Globus pallidus (tissue), 1 donor: Measurements from ENCODE around the gene GAL3ST3.
"Not testable (repeated sequence)": the region's sequence is repeated elsewhere in the genome, so short reads cannot be mapped to it uniquely, and the experiment has no call there.

Experiments used
- DNase-seq: peaks from one replicate; pipeline ENCODE4 v3.0.0-alpha.2; 2015; ENCODE audit warnings: low spot score

The GAL3ST3 gene

DNA sequence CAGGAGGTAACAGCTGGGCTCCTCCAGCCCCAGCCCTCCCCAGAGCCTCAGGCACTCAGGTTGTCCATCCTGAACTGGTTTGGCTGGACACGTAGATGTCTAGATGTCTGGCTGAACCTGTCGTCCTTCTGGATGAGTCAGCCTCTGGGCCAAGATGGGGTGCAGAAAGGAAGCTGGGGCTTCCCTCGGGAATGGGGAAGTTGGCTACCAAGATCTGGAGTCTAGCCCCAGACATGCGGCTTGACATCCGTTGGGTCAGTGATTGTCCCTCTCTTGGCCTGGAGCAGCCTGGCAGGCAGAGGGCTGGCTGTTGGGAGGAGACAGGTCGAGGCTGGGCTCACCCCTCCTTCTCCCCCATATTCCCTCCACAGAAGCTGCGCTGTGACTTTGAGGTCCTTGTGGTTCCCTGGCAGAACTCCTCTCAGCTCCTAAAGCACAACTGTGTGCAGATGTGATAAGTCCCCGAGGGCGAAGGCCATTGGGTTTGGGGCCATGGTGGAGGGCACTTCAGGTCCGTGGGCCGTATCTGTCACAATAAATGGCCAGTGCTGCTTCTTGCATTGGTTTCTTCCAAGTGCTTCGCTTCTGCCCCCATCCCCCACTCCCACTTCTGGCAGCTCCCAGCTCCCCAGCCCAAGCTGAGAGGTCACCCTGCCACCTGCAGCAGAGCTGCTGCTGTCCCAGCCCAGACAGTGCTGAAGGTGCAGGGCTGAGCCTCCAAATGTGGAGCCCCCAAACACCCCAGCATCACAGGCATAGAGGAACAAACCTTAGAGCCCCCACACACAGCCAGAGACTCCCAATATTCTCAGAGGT is 35.8 kb downstream of the GAL3ST3 start:
- no peak for DNase-seq

GRCh38 chr11:66012371-66012945 is 36.5 kb downstream of the GAL3ST3 start:
- no peak for DNase-seq

DNA sequence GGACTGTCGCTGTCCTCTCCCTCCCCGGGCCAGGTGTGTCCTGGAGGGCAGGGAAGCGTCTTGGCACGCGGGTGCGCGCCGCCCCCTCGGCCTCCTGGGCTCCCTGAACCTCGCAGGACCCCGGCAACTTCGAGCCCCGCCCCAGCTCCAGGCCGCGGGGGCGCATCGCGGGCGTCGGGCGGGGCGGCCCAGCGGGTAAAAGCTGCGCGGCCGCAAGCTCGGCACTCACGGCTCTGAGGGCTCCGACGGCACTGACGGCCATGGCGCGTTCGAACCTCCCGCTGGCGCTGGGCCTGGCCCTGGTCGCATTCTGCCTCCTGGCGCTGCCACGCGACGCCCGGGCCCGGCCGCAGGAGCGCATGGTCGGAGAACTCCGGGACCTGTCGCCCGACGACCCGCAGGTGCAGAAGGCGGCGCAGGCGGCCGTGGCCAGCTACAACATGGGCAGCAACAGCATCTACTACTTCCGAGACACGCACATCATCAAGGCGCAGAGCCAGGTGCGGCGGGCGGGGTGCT is 37.1 kb downstream of the GAL3ST3 start, which contains the start of gene CST6:
CST6 (plus strand) TSS at position 224 of the 519 bp plus-strand sequence; CDS start at position 261, 37 bp downstream.
- no peak for DNase-seq

DNA sequence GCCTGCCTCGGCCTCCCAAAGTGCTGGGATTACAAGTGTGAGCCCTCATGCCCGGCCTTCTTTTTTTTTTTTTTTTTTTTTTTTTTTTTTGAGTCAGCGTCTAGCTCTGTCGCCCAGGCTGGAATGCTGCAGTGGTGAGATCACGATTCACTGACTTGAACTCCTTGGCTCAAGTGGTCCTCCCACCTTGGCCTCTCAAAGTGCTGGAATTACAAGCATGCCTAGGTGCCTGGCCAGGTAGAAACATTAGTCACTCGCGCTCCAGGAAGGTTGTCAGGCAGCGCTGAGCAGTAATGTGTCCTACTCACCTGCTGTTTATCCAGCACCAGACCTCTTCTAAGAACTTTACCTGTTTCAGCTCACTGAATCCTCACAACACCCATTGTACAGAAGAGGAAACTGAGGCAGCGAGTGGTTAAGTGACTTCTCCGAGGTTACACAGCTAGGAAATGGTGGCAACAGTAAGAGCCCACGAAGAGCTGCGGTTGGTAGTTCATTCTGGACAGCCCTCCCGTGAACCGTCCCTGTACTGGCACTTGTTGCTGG is 37.6 kb downstream of the GAL3ST3 start:
- DNase-seq = no peak

- DNase-seq = not testable (repeated sequence)
Observed at GRCh38 chr11:66010036-66010435, 38.9 kb downstream of the GAL3ST3 start.

DNA sequence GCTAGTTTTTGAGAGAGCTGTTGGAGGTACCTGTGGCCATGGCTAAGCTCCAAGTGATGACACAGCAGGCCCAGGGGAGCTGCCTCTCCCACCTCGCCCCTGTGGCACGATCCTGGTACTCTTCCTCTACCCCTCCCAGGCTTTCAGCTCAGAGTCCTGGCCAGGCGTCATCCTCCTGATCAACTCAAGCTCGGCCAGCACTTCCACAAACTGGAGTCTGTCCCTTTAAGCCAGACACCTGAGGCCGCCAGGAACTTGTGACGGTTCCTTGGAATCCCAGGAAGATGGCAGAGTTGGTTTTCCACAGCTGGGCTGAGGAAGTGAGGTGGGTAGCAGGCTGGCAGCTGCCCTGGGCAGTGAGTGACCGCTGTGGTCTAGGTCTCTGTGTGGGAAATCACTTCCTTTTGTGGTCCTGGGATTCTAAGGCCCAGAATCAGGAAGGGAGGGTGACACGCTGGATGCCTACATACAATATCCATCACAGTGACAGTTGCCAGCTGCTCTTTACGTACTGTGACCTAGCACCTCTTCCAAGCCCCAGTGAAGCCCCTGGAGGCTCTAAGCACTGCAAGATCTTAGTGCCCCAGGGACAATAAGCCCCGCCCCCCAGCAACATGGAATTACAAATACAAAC is 40.4 kb downstream of the GAL3ST3 start:
- DNase-seq = no peak

- no peak for DNase-seq
Observed at GRCh38 chr11:66008095-66008467, 40.9 kb downstream of the GAL3ST3 start.

DNA sequence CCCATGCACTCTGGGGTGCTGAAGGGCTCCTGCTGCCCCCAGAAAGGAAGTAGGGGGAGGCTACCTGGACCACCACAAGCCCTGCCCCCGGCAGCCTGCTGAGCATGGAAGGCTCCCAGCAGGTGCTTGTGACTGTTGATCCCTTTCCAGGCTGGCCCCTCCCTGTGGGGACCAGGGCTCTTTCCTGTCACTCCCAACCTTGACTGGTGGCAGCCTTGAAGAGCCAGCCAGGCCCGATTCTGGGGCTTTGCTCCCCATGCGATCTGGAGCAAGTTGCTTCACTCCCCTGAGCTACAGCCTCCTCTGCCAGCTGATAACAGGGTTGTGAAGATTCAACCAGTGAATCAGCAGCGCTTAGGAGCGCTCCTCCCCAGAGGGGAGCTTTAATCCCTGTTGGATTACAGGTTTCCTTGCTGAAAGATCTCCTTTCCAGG is 41.7 kb downstream of the GAL3ST3 start:
- no peak for DNase-seq

DNA sequence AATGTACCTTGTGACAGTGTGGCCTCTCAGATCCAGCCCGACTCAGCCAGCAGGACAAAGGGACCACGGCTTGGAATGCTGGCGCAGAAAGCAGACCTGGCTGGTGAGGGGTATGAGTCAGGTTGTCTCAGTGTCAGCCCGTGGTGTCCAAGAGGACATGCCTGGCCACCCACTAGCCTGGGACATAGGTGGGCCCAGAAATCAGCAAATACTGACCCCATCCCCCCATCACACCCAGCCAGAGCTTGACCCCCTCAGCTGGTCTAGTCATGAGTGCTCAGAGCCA is 42.1 kb downstream of the GAL3ST3 start:
- no peak for DNase-seq

- DNase-seq = no peak
Observed at GRCh38 chr11:66006134-66006890, 42.6 kb downstream of the GAL3ST3 start.

DNA sequence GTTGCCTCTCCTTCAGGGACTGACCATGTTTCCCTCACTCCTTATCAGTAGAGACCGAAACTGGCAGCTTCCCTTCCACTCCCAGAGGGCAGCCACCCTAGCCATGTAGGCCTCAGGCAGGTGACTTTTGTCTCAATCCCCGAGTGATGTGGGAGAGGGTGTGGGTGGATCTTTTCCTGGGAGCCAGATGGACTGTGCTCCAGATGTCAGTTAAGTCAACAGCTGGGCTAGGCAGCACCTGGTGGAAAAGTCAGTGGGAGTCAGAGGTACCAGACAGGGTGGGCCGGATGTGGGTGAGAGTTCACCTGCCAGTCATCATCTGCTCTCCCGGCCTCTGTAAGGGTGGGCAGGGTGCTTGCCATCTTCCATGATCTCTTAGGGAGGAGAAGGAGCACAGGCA is 44.8 kb downstream of the GAL3ST3 start:
- no peak for DNase-seq

DNA sequence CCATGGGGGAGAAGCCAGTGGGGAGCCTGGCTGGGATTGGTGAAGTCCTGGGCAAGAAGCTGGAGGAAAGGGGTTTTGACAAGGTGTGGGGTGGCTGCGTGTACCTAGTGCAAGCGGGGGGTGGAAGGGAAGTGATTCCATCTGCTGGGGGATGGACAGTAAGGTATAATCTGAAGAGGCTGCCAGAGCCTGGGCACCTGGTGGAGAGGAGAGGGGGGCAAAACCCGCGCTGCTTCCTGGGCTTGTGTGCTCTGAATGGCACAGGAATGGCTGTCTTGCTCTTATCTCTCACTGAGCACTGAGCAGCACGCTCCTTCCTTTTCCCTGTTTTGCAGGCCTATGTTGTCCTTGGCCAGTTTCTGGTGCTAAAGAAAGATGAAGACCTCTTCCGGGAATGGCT is 45.7 kb downstream of the GAL3ST3 start:
- no peak for DNase-seq

DNA sequence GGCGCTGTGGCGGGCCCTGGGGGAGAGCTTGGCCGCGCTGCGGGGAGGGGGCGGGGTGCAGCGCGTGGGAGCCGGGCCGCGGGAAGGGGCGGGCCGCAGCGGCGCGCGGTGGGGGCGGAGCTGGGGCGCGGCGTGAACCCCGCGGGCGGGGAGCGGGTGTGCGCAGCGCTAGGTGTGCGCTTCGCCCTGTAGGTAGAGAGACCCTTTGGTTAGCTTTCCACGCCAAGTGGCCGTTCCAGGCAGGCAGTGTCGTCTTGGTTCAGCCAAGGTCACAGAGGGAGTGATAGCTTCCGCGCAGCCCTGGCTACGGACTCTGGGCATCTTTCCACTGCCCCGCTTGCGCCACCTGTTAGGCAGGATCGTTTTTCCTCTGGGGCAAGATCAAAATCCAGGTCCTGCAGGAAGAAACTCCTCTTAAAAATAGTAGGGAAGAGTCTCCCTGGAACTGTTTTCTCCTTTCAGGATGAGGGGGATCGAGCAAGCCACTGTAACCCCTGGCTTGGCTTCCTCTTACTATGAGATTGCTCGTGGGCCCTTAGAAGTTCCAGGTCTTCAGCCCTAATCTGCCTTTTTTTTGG is 46.2 kb downstream of the GAL3ST3 start:
- no peak for DNase-seq

GRCh38 chr11:66001942-66002647 is 46.9 kb downstream of the GAL3ST3 start, which contains the start of the genes BANF1 and EIF1AD:
TSS of gene BANF1 (plus strand) at chr11:66002503. CDS start at chr11:66003251, 748 bp downstream.
TSS of gene EIF1AD (minus strand) at chr11:66002157. CDS start at chr11:66000389, 1,768 bp downstream.
- DNase-seq = peak; percentile 95

- DNase-seq = no peak
Observed at GRCh38 chr11:65997286-65997685, 51.7 kb downstream of the GAL3ST3 start.

DNA sequence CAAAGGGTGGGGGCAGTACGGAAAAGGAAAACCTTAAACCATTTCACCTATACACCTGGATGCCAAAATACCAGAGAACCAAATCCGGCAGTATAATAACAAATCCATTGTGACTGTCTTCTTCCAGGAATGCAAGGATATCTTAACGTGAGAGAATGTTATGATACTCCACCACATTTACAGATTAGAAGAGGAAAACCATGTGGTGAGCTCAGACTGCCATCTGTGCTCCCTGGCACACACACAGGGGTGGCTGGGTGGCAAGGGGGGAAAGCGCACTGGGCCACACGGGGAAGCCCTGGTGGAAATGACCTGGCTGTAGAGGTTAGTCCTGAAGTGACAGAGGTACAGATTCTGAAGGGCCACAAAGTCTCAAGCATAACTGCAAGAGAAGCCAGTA is 56.9 kb downstream of the GAL3ST3 start:
- no peak for DNase-seq
